ENCODE results near the gene PPWD1.

Gene PPWD1

DNA sequence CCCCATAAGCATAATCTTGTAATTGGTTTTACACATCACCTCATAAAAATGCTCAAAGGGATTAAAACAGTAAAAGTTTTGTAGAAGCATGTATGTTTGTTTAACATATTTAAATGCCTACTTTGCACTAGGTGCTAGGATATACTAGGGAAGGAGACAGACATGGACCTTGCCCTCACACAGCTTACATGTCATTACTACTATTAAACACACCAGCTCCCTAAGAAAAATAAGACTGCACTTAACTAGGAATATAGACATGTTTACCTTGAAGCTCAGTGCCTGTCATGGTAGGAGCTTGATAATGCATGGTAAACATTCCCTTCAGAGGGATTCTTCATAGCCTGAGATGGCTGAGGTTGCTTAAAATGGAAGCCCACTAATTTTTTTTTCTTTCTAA is 67.9 kb downstream of the PPWD1 start:
- H3K4me3 ChIP-seq (ENCODE audit: control insufficient read depth, low read depth, low read length): no peak overlapping the region
- no peak for DNase-seq (ENCODE audit: low read depth)
- no peak for TF ChIP-seq CTCF (IDR thresholded peaks at IDR 0.05; ENCODE audit: control insufficient read depth, insufficient read depth, low read depth, low read length, missing control alignments)
